Measurements from ENCODE around the gene ZNF70. TPM values are rescaled to one million over a fixed set of nuclear protein-coding genes. Genes with fewer than 3 reads are reported as not detected.

ZNF70 gene
- total and polyA plus RNA-seq, 9 of the 15 experiments (the other 6 are each of a cell fraction or from before 2014, with no cell fraction given): 0.14 to 3.3 (median 1.4) TPM

GRCh38 chr22:23772649-23773473 lies 21.9 kb upstream of the ZNF70 start, which contains the start of gene MMP11 (continued):
- TF ChIP-seq, protein P1, sequence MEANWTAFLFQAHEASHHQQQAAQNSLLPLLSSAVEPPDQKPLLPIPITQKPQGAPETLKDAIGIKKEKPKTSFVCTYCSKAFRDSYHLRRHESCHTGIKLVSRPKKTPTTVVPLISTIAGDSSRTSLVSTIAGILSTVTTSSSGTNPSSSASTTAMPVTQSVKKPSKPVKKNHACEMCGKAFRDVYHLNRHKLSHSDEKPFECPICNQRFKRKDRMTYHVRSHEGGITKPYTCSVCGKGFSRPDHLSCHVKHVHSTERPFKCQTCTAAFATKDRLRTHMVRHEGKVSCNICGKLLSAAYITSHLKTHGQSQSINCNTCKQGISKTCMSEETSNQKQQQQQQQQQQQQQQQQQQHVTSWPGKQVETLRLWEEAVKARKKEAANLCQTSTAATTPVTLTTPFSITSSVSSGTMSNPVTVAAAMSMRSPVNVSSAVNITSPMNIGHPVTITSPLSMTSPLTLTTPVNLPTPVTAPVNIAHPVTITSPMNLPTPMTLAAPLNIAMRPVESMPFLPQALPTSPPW (CRISPR knock-in tag; IDR thresholded peaks at IDR 0.05): peak; percentile 22; the same call in 1 of the 2 replicates
- TF ChIP-seq STAG1 (CRISPR knock-in tag; IDR thresholded peaks at IDR 0.05; ENCODE audit: borderline replicate concordance) (no peak), SMC3 (conservative IDR thresholded peaks at IDR 0.05; ENCODE audit: insufficient read depth, low read depth, low read length) (no peak), RB1 (IDR thresholded peaks at IDR 0.05; ENCODE audit: low read depth) (peak; percentile 72), ZBTB33 (CRISPR knock-in tag; IDR thresholded peaks at IDR 0.05) (peak; percentile 30; the same call in 1 of the 2 replicates), CTBP1 (IDR thresholded peaks at IDR 0.05; ENCODE audit: borderline replicate concordance) (0 out of 2 replicates have a peak, but pooled peaks have one; percentile 11), MGA (IDR thresholded peaks at IDR 0.05) (peak; percentile 30; the same call in 1 of the 2 replicates), L3MBTL2 (IDR thresholded peaks at IDR 0.05) (peak; percentile 65; the same call in 1 of the 2 replicates), CREB3L1 (IDR thresholded peaks at IDR 0.05; ENCODE audit: borderline replicate concordance, low read depth) (peak; percentile 36; the same call in 1 of the 2 replicates)

All from K562 (cell line).